K562 (cell line): ENCODE data around the gene SALL2.

ENCODE experiments used
- CTCF ChIP-seq, 3 experiments: IDR thresholded peaks in 2 of 3; conservative IDR thresholded peaks in 1 of 3; 2 replicates each; pipeline ENCODE4 v1.5.1; 2011 to 2012; ENCODE audit warnings: low read length in 3 of 3, mild to moderate bottlenecking in 3 of 3, control low read depth in 2 of 3, improper control_type of control experiment in 1 of 3, inconsistent platforms in 1 of 3, low read depth in 1 of 3, mixed read lengths in 1 of 3, moderate library complexity in 1 of 3; ENCODE audit not compliant: insufficient read depth in 2 of 3
- ELF4 ChIP-seq: fragments of 450-650 bp; formaldehyde crosslinking; IDR thresholded peaks from 2 replicates; pipeline ENCODE4 v1.4.0; 2022; ENCODE audit warnings: missing genetic modification characterization
- ETV6 ChIP-seq, 3 experiments: fragments of 150-350 bp in 1 of 3; sonication (generic) in 1 of 3; formaldehyde crosslinking in 1 of 3; IDR thresholded peaks; 2 replicates each; pipeline versions ENCODE4 v1.6.1 to v1.8.0; 2014 to 2022; ENCODE audit warnings: borderline replicate concordance in 2 of 3, low read depth in 2 of 3, antibody characterized with exemption in 1 of 3, low read length in 1 of 3, mild to moderate bottlenecking in 1 of 3, missing genetic modification reagents in 1 of 3
- FOXM1 ChIP-seq, 2 experiments: fragments of 450-650 bp in 1 of 2; sonication (generic) in 1 of 2; formaldehyde crosslinking in 1 of 2; IDR thresholded peaks; 2 replicates each; pipeline versions ENCODE4 v1.6.1 to v1.9.0; 2017 to 2022; ENCODE audit warnings: low read depth in 2 of 2, mild to moderate bottlenecking in 2 of 2, missing genetic modification reagents in 1 of 2, moderate library complexity in 1 of 2
- GABPA ChIP-seq: fragments of 200-800 bp; sonication (Bioruptor generic); conservative IDR thresholded peaks from 2 replicates; pipeline ENCODE4 v1.6.1; 2016; ENCODE audit warnings: low read depth, missing genetic modification characterization, missing compliant biosample characterization
- NRF1 ChIP-seq, 2 experiments: fragments of 450-650 bp; IDR thresholded peaks in 1 of 2; conservative IDR thresholded peaks in 1 of 2; 2 replicates each; pipeline ENCODE4 v1.6.1; 2014; ENCODE audit warnings: mild to moderate bottlenecking in 2 of 2
- PATZ1 ChIP-seq: fragments of 250-450 bp; sonication (Bioruptor Pico); IDR thresholded peaks from 2 replicates; pipeline ENCODE4 v1.5.0; 2020; ENCODE audit warnings: mild to moderate bottlenecking, borderline replicate concordance
- ZFX ChIP-seq: sonication (generic); formaldehyde crosslinking; IDR thresholded peaks from 2 replicates; pipeline ENCODE4 v1.8.0; 2022; ENCODE audit warnings: mild to moderate bottlenecking, missing genetic modification reagents, moderate library complexity

- TF ChIP-seq ZFX (CRISPR knock-in tag) (peak; percentile 44; the same call in 1 of the 2 replicates), CTCF (IDR thresholded peaks at IDR 0.05 in 2 of 3, conservative IDR thresholded peaks at IDR 0.05 in 1 of 3; ENCODE audit: insufficient read depth in 2 of 3, low read depth in 1 of 3, low read length in 3 of 3) (no peak), ELF4 (no peak), ETV6 (IDR thresholded peaks at IDR 0.05; ENCODE audit: borderline replicate concordance in 1 of 2, low read depth in 2 of 2, low read length in 1 of 2) (no peak), ETV6 (CRISPR knock-in tag; IDR thresholded peaks at IDR 0.05; ENCODE audit: borderline replicate concordance) (no peak), FOXM1 (IDR thresholded peaks at IDR 0.05; ENCODE audit: low read depth) (no peak), FOXM1 (CRISPR knock-in tag; IDR thresholded peaks at IDR 0.05; ENCODE audit: low read depth) (no peak), GABPA (tag) (0 out of 2 replicates have a peak, but pooled peaks have one; percentile 21), NRF1 (conservative IDR thresholded peaks at IDR 0.05 in 1 of 2, IDR thresholded peaks at IDR 0.05 in 1 of 2) (no peak), PATZ1 (CRISPR knock-in tag) (no peak)
Measured at GRCh38 chr14:21528381-21529348, 2.5 kb upstream of the SALL2 start.
